Measurements from ENCODE around the gene STRA6. TPM values are rescaled to one million over a fixed set of nuclear protein-coding genes. Genes with fewer than 3 reads are reported as not detected.

The STRA6 gene
- total and polyA plus RNA-seq, 7 donors = 0.05 TPM; not detected in 6

DNA sequence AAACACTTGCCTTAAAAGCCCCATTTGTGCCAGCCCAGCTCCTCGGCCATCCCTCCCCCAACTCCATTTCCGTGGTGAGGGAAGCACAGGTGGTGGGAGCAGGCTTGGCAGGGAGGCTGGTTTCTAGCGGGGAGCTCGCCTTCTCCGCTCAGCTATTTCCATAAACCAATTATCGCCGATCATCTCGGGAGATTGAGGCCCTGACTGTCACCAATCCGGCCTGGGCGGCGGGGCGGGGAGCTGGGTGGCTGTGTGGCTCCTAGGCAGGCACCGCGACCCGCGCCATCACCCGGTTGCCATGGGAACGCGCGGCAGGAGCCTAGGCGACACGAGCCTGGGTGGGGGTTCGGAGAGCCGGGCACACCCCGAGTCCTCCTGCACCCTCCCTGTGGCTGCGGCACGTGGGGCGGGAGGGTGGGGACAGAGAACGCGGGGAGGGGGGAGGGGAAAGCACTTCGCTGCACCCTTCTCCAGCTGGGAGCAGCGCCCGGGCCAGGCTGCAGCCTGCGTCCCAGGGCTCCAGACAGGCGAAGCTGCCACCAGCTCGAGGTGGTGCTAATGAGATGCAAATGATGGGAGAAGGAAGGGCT, 42.9 kb upstream of the STRA6 start:
- peaks cover 0 to 9% (median 5%) of the 10 kb centered on the region in 3 donors for H3K27me3 ChIP-seq (ENCODE audit: insufficient read depth in 3 of 3, low read length in 2 of 3)
- intact Hi-C loops (cut with DNase I) = no loop called here
- ATAC-seq (no peak), DNase-seq (no peak)
- TF ChIP-seq, protein P1, sequence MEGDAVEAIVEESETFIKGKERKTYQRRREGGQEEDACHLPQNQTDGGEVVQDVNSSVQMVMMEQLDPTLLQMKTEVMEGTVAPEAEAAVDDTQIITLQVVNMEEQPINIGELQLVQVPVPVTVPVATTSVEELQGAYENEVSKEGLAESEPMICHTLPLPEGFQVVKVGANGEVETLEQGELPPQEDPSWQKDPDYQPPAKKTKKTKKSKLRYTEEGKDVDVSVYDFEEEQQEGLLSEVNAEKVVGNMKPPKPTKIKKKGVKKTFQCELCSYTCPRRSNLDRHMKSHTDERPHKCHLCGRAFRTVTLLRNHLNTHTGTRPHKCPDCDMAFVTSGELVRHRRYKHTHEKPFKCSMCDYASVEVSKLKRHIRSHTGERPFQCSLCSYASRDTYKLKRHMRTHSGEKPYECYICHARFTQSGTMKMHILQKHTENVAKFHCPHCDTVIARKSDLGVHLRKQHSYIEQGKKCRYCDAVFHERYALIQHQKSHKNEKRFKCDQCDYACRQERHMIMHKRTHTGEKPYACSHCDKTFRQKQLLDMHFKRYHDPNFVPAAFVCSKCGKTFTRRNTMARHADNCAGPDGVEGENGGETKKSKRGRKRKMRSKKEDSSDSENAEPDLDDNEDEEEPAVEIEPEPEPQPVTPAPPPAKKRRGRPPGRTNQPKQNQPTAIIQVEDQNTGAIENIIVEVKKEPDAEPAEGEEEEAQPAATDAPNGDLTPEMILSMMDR (IDR thresholded peaks at IDR 0.05) = no peak
- H3K27ac ChIP-seq = no peak overlapping the region
- peaks cover 11% of the 10 kb centered on the region for H3K4me1 ChIP-seq
- no peak overlapping the region for H3K4me3 ChIP-seq
- WGBS, 3 donors = 4 to 7% (median 5%) methylated on average over 22 to 36 of the region's 36 CpGs
- no peaks in the 10 kb centered on the region for H3K36me3 ChIP-seq (ENCODE audit: insufficient read depth in 1 of 2, low read depth in 1 of 2)
- no peaks in the 10 kb centered on the region for H3K9me3 ChIP-seq

DNA sequence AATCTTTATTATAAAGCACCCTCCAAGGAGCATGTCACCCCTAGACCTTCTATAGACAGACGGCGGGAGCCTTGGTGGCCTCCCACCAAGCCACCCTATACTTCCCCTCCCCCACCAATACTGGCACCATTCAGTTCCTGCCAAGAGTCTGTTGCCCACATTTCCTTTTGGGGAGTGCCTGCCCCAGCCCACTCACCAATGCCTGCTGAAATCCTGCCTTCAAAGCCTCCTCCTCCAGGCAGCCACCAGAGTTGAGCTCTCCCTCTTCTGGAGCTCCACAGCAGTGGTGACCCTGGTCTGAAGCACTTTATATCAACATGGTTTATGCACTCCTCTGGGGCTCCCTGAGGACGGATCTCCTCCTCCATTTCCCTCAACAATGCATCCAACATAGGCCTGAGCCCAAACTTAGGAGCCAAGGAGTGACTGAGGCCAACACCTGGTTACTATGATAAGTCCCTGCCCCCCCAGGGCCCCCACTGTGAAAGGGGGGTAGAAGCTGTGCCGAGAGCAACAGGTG, 42.3 kb upstream of the STRA6 start:
- Histone ChIP-seq H3K27me3 (ENCODE audit: insufficient read depth in 3 of 3, low read length in 2 of 3) (peaks cover 0 to 9% (median 5%) of the 10 kb centered on the region in 3 donors), H3K36me3 (ENCODE audit: insufficient read depth in 1 of 2, low read depth in 1 of 2) (no peaks in the 10 kb centered on the region), H3K4me1 (peaks cover 11% of the 10 kb centered on the region), H3K27ac (no peak overlapping the region), H3K4me3 (no peak overlapping the region), H3K9me3 (no peaks in the 10 kb centered on the region)
- 47 to 60% (median 52%) methylated on average over 4 of the region's 4 CpGs for WGBS, 3 donors
- ATAC-seq (no peak), DNase-seq (no peak)
- TF ChIP-seq, protein P1 (IDR thresholded peaks at IDR 0.05) = no peak
- intact Hi-C loops (cut with DNase I) = no loop called here

DNA sequence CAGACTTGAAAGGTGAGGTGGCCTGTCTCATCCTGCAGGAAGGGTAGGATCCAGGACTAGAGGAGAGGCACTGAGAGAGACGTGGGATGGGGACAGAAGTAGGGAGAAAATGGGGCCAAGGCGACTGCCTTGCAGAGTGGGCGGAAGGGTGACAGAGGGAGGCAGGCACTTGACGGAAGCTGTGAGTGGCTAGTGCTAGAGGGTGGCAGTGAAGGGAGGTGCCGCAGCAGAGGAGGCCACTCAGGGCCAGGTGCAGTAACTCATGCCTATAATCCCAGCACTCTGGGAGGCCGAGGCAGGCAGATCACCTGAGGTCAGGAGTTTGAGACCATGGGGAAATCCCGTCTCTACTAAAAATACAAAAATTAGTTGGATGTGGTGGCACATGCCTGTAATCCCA, 40.8 kb upstream of the STRA6 start:
- Histone ChIP-seq H3K27me3 (ENCODE audit: insufficient read depth in 3 of 3, low read length in 2 of 3) (peaks cover 0 to 9% (median 5%) of the 10 kb centered on the region in 3 donors), H3K27ac (no peak overlapping the region), H3K36me3 (ENCODE audit: insufficient read depth in 1 of 2, low read depth in 1 of 2) (no peaks in the 10 kb centered on the region), H3K4me1 (peaks cover 16% of the 10 kb centered on the region), H3K4me3 (no peak overlapping the region), H3K9me3 (no peaks in the 10 kb centered on the region)
- TF ChIP-seq, protein P1 (IDR thresholded peaks at IDR 0.05) = no peak
- DNase-seq (no peak), ATAC-seq (no peak)
- WGBS, 3 donors = 85 to 95% (median 87%) methylated on average over 7 of the region's 7 CpGs
- intact Hi-C loops (cut with DNase I) = no loop called here

DNA sequence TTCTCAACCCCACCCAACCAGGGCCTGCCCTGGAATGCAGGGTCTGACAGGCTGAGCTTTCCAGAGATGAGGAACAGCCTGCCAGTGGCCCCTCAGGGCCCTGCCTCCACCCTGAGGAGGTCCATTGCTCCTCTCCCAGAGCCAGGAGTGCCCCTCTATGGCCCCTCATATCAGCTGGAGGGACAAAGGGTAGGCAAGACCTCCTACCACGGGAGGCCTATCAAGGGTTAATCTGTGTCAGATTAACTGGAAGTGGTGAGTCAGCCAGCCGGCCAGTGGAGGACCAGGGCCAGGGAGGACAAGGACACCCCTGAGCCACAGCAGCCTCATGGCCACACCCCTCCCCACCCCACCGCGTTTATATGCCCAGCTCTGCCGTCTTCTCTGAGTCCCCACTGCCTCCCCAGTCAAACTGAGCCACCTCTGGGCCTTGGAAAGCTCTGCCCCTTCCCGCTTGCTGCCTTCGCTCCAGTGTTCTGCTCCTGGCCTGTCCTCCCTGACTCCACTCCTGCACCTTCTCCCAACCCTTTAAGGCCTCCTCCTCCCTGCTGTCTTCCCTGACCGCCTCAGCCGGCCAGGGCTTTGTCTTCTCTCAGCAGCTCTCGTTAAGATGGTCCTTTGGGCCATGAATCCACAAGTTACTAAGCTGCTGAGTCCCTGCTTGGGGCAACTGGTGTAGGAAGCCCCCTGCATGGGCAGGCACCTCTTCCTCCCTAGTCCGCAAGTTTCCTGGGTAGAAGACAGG, 40.0 kb upstream of the STRA6 start:
- 57 to 58% (median 57%) methylated on average over 11 of the region's 11 CpGs for WGBS, 3 donors
- TF ChIP-seq, protein P1 (IDR thresholded peaks at IDR 0.05) = no peak
- DNase-seq (peak in 1 of 2 donors; percentile 56), ATAC-seq (peak in 1 of 4 donors; percentile 32)
- no peaks in the 10 kb centered on the region for H3K36me3 ChIP-seq (ENCODE audit: insufficient read depth in 1 of 2, low read depth in 1 of 2)
- no peaks in the 10 kb centered on the region for H3K9me3 ChIP-seq
- peaks cover 0 to 9% (median 5%) of the 10 kb centered on the region in 3 donors for H3K27me3 ChIP-seq (ENCODE audit: insufficient read depth in 3 of 3, low read length in 2 of 3)
- H3K4me1 ChIP-seq = peaks cover 16% of the 10 kb centered on the region
- H3K4me3 ChIP-seq = no peak overlapping the region
- intact Hi-C loops (cut with DNase I) = no loop called here
- H3K27ac ChIP-seq = no peak overlapping the region
